HG03460 (cell line): ENCODE measurements around the gene DOK4.

Experiments
- ATAC-seq: cut with Tn5 transposase; IDR thresholded peaks from one replicate; pipeline ENCODE4 v1.9.1; 2021; ENCODE audit not compliant: unreplicated experiment

DOK4 gene

GRCh38 chr16:57519796-57520360 is 33.6 kb upstream of the DOK4 start:
- peak; percentile 51 for ATAC-seq

DNA sequence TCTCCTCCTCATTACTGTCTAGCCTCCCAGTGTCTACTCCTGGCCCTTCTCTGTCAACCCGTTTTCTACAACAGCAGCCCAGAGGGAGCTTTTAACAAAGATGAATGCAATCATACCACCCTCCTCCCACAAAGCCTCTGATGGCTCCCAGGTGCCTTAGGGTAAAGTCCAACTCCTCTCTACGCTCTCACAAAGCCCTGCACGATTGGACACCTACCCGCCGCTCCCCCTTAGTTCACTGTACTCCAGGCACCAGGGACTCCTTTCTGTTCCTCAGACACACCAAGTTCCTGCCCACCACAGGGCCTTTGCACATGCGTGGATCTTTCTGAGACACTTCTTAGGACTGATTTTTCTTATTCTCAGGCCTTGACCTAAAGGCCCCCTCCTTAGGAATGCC is 32.6 kb upstream of the DOK4 start:
- ATAC-seq: no peak

- ATAC-seq: no peak
Measured at GRCh38 chr16:57518520-57518919, 32.2 kb upstream of the DOK4 start.

GRCh38 chr16:57517397-57518367 is 31.4 kb upstream of the DOK4 start:
- no peak for ATAC-seq

- no peak for ATAC-seq
Measured at GRCh38 chr16:57516773-57517172, 30.5 kb upstream of the DOK4 start.

- no peak for ATAC-seq
Measured at GRCh38 chr16:57516176-57516725, 30.0 kb upstream of the DOK4 start.

GRCh38 chr16:57514791-57515600 is 28.7 kb upstream of the DOK4 start:
- no peak for ATAC-seq

- ATAC-seq: no peak
Measured at GRCh38 chr16:57514371-57514770, 28.1 kb upstream of the DOK4 start.

DNA sequence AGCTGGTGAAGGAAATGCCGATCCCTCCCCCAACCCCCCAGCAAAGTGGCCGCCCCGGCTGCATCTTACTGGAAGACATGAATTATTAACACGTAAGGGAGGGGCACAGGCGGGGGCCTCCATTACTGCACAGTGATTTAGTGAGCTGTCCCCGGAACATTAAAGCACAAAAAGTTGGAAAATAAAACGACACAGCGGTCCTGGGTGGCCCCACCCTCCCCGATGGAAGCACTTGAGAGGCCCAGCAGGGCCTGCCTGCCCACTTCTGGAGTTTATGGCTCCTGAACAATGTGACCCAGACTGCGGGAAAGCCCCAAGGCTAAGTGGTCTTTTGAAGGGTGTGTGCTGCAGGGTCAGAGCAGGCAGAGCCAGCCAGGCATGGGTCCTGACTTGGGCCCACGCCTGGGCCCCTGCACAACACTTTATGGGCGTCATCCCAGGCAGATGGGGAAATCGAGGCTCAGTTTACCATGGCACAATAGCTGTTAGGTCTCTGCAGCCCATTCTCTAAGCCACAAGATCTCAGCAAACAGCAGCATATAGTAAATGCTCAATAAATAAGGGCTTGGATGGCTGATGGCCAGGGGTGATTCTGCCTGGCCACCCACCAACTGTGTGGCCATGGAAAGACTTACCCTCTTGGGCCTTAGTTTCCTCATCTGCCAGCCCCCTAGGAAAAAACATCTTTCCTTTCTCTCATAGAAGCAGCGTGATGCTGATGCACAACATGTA is 27.2 kb upstream of the DOK4 start:
- ATAC-seq: no peak

DNA sequence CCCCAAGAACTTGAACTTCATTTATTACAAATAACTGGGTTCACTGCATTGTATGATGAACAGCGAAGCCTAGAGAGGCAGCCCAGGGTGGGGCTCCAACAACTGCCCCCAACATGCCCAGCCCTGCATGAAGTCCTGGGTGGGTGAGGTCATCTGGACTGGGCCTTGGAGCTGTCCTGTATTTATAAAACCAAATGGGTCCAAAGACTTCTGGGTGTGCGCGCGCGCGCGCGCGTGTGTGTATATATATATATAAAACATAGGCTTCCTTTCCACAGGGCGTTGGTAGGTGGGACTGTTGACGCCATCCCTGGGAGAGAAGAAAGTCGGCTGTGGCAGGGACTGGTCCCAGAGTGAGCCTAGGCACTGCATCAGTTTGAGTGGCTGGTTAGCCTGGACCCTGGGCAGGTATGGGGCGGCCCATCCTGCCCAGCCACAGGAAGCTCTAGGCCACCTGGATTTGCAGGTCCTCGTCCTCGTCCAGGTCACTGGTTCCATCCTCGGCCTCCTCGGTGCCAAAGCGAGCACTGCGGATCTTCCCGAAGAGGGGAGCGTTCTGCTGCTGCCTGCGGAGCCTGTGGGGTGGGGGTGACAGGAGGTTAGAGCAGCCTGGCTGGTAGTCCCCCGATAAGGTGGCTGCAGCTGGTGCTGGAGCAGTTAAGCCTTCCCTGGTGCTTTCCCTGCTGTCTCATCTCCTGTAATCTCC is 26.2 kb upstream of the DOK4 start:
- no peak for ATAC-seq

- no peak for ATAC-seq
Measured at GRCh38 chr16:57510016-57510871, 24.0 kb upstream of the DOK4 start.

GRCh38 chr16:57509231-57509923 is 23.1 kb upstream of the DOK4 start:
- ATAC-seq: no peak

- ATAC-seq: no peak
Measured at GRCh38 chr16:57508035-57508425, 21.7 kb upstream of the DOK4 start.

- ATAC-seq: no peak
Measured at GRCh38 chr16:57507136-57508034, 21.1 kb upstream of the DOK4 start.

- ATAC-seq: no peak
Measured at GRCh38 chr16:57505169-57505568, 18.9 kb upstream of the DOK4 start.

DNA sequence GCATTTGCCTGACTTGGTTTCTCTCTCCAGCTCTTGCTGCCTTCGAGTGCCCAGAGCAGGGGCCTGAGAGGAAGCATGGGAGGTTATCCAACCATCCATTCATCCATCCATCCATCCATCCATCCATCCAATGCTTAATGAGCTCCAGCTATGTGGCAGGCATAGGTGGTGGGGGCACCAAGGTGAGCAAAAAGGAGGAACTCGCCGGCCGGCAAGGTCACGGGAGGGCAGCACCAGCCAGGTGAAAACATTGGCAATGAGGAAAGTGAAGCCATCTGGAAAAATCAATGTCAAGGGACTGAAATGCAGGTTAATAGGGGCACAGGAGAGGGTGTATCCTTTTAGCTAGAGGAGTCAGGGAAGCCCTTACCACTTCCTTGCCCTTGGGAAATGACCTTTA is 18.2 kb upstream of the DOK4 start:
- no peak for ATAC-seq

DNA sequence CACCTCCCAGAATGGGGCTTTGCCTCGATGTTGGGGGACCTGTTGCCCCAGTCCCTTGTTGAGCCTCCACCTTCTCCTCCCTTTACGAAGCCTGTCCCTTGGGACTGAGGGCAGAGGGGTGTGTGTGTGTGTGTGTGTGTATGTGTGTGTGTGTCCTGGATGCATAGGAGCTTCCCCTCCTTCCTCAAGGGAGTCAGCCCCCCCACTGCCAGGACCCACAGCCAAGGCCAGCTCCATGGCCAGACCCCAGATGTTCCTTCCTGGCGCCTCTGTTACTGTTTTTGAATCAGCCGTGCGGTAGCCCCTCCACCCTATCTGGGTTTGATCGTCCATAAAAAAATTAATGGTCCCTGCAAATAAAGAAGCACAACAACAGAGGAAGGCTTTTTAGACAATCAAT is 17.7 kb upstream of the DOK4 start:
- no peak for ATAC-seq

- ATAC-seq: no peak
Measured at GRCh38 chr16:57503366-57503765, 17.1 kb upstream of the DOK4 start.
